Endothelial cell of umbilical vein (primary cell): ENCODE results near the gene ELMO1. TPM values are rescaled to one million over a fixed set of nuclear protein-coding genes. Genes with fewer than 3 reads are reported as not detected.
A peak's percentile ranks its signal among the peaks of the same experiment; 100 is the strongest.

Experiments used
- BruUV-seq: library from RNA; stranded (reverse); fragments of 400-500 nt; replicated peaks from 2 replicates; lab custom pipeline; 2021; lab: Mats Ljungman, UMichigan
- CTCF ChIA-PET: fragments of 300-600, 350-600 bp; sonication (Branson Sonifier 250); formaldehyde crosslinking; loops from one replicate; lab custom pipeline; 2021; ENCODE audit warnings: antibody characterized with exemption, inconsistent platforms; lab: Charles Lee
- POLR2A ChIA-PET: fragments of 300-600, 350-600 bp; sonication (Branson Sonifier 250); formaldehyde crosslinking; loops from one replicate; lab custom pipeline; 2021; ENCODE audit warnings: antibody characterized with exemption, inconsistent platforms; lab: Charles Lee
- DNase-seq: peaks from one replicate; pipeline ENCODE4 v3.0.0-alpha.2; 2011; ENCODE audit warnings: low read depth, low spot score
- FAIRE-seq: peaks from 2 replicates; lab custom pipeline; 2011; peaks lifted over from hg19 to GRCh38; lab: Jason Lieb, UNC
- H2AFZ ChIP-seq: 2 replicates; pipeline ENCODE4 v1.6.0; 2012; ENCODE audit warnings: low read depth, low read length, control low read depth, inconsistent platforms
- H3K27ac ChIP-seq: 2 replicates; pipeline ENCODE4 v1.5.1; 2011; ENCODE audit warnings: low read depth, mild to moderate bottlenecking, control low read depth, low read length, moderate library complexity; ENCODE audit not compliant: insufficient read depth
- H3K27me3 ChIP-seq, 2 experiments: 2 replicates each; pipeline versions ENCODE4 v1.6.0 to v1.6.1; 2011; ENCODE audit warnings: low read length in 2 of 2, mixed read lengths in 1 of 2; ENCODE audit not compliant: control insufficient read depth in 2 of 2, insufficient read depth in 2 of 2
- H3K36me3 ChIP-seq, 2 experiments: 2 replicates in 1 of 2; 3 replicates in 1 of 2; pipeline ENCODE4 v1.5.1; 2011; ENCODE audit warnings: low read length in 2 of 2, mild to moderate bottlenecking in 1 of 2, moderate library complexity in 1 of 2; ENCODE audit not compliant: control insufficient read depth in 2 of 2, insufficient read depth in 2 of 2; ENCODE audit errors: extremely low read depth in 1 of 2
- H3K4me1 ChIP-seq: 3 replicates; pipeline ENCODE4 v1.5.1; 2011; ENCODE audit warnings: mild to moderate bottlenecking, low read length; ENCODE audit not compliant: control insufficient read depth, insufficient read depth; ENCODE audit errors: extremely low read depth
- H3K4me2 ChIP-seq: 2 replicates; pipeline ENCODE4 v1.6.1; 2011; ENCODE audit warnings: low read length, control low read depth, mixed read lengths; ENCODE audit not compliant: insufficient read depth
- H3K4me3 ChIP-seq, 3 experiments: fragments of 200-600 bp in 1 of 3; sonication (generic), shearing (Covaris generic) in 1 of 3; replicated peaks in 1 of 3; 2 replicates each; pipeline ENCODE4 v1.5.1; 2011 to 2016; ENCODE audit warnings: control low read depth in 3 of 3, low read length in 3 of 3, mild to moderate bottlenecking in 2 of 3, inconsistent platforms in 1 of 3, low read depth in 1 of 3, moderate library complexity in 1 of 3; ENCODE audit not compliant: insufficient read depth in 1 of 3
- H3K79me2 ChIP-seq: 2 replicates; pipeline ENCODE4 v1.6.0; 2012; ENCODE audit warnings: low read length, inconsistent platforms; ENCODE audit not compliant: control insufficient read depth, insufficient read depth
- H3K9ac ChIP-seq: replicated peaks from 2 replicates; pipeline ENCODE3; 2011; ENCODE audit warnings: low read length, control low read depth; ENCODE audit not compliant: insufficient read depth; ENCODE audit errors: extremely low read depth
- H3K9me1 ChIP-seq: replicated peaks from 3 replicates; pipeline ENCODE4 v1.6.0; 2011; ENCODE audit warnings: mild to moderate bottlenecking, low read length; ENCODE audit not compliant: control insufficient read depth, insufficient read depth; ENCODE audit errors: extremely low read depth
- H3K9me3 ChIP-seq: replicated peaks from 2 replicates; pipeline ENCODE4 v1.5.1; 2012; ENCODE audit warnings: low read length, inconsistent platforms; ENCODE audit not compliant: control insufficient read depth, insufficient read depth
- H4K20me1 ChIP-seq: replicated peaks from 2 replicates; pipeline ENCODE3; 2011; ENCODE audit warnings: mild to moderate bottlenecking, low read length; ENCODE audit not compliant: control insufficient read depth, insufficient read depth; ENCODE audit errors: extremely low read depth
- EZH2 ChIP-seq: IDR thresholded peaks from 2 replicates; pipeline ENCODE4 v1.6.1; 2012; ENCODE audit warnings: borderline replicate concordance, low read depth, mild to moderate bottlenecking, moderate library complexity, low read length, inconsistent platforms; ENCODE audit not compliant: severe bottlenecking
- FOS ChIP-seq: IDR thresholded peaks from 2 replicates; pipeline ENCODE4 v1.6.1; 2011; ENCODE audit warnings: mild to moderate bottlenecking, low read length, moderate library complexity, borderline replicate concordance; ENCODE audit not compliant: insufficient read depth
- GATA2 ChIP-seq: IDR thresholded peaks from 2 replicates; pipeline ENCODE4 v1.7.0; 2011; ENCODE audit warnings: low read depth, mild to moderate bottlenecking, moderate library complexity, mixed read lengths, low read length; ENCODE audit not compliant: insufficient read length, insufficient read depth
- JUN ChIP-seq: IDR thresholded peaks from 2 replicates; pipeline ENCODE4 v1.6.1; 2011; ENCODE audit warnings: borderline replicate concordance, low read depth; ENCODE audit not compliant: insufficient read length, insufficient read depth
- MYC ChIP-seq: IDR thresholded peaks from one replicate; pipeline ENCODE4 v1.6.1; 2011; ENCODE audit warnings: mild to moderate bottlenecking, low read depth, low read length
- POLR2A ChIP-seq: IDR thresholded peaks from 2 replicates; pipeline ENCODE4 v1.6.1; 2012; ENCODE audit warnings: low read depth, mild to moderate bottlenecking, control low read depth, low read length
- POLR2AphosphoS5 ChIP-seq: IDR thresholded peaks from 2 replicates; pipeline ENCODE4 v1.6.1; 2012; ENCODE audit warnings: low read depth, mild to moderate bottlenecking, control low read depth, low read length, moderate library complexity; ENCODE audit not compliant: insufficient read depth
- dilution Hi-C: fragments of 300-500 bp; cut with MboI; formaldehyde crosslinking; loops from one replicate; pipeline ENCODE4 v1.15.0; 2019; ENCODE audit warnings: low sequenced_read_pairs; ENCODE audit not compliant: extremely low pct_ligation_motif_present
- intact Hi-C: fragments of 100-400 bp; cut with micrococcal nuclease; formaldehyde crosslinking; loops from one replicate; pipeline ENCODE4 v1.10.0; 2022
- polyA plus RNA-seq, 4 experiments: library from polyadenylated mRNA; depleted of rRNA in 3 of 4; stranded (reverse) in 3 of 4; unstranded in 1 of 4; fragments of >200 nt; gene quantifications; 2 replicates each; pipeline versions ENCODE4 v1.2.1 to v1.2.3, GENCODE V29; 2011 to 2012; ENCODE audit warnings: missing spikeins in 1 of 4
- total RNA-seq: library from RNA; stranded (reverse); gene quantifications from 2 replicates; pipeline ENCODE4 v1.2.3, GENCODE V29; 2021
- TF ChIP-seq, protein P1 (sequence below), 2 donors: IDR thresholded peaks; 1 replicate in 1 of 2; 2 replicates in 1 of 2; pipeline ENCODE4 v1.5.1; 2011; ENCODE audit warnings: low read length in 2 of 2, mild to moderate bottlenecking in 2 of 2, moderate library complexity in 2 of 2, control low read depth in 1 of 2, inconsistent platforms in 1 of 2, low read depth in 1 of 2; ENCODE audit not compliant: insufficient read depth in 1 of 2; ENCODE audit errors: extremely low read depth in 1 of 2
- TF ChIP-seq, protein P2 (sequence below): IDR thresholded peaks from 2 replicates; pipeline ENCODE4 v1.6.1; 2011; ENCODE audit not compliant: insufficient read depth, insufficient read length

Gene ELMO1
- total and polyA plus RNA-seq, 2 donors (not counting 3 experiments of a cell fraction or from before 2014, with no cell fraction given), result 17.0 to 30.6 TPM

DNA sequence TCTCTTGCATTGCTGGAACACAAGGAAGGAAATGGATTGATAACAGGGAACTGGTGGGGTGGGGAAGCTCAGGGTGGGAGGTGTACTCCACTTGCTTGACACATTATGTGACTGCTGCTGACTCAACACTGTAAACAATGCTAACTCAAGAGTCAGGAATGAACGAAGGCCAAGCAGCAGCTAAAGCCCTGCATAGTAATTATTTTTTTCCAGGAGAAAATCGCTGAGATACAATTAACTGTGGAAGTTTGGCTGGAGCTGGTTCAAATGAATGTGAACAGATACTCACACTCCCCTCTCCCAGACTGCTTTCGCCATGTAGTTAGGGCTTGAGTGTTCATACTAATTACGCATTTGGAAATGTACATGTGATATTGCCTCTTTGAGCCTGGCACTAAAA lies 553.5 kb downstream of the ELMO1 start:
- Histone ChIP-seq H3K4me1 (no peaks in the 10 kb centered on the region), H3K4me3 (no peak overlapping the region), H3K4me2 (no peak overlapping the region), H3K36me3 (peaks cover 0 to 5% of the 10 kb centered on the region in 2 experiments), H2AFZ (no peak overlapping the region), H3K79me2 (no peaks in the 10 kb centered on the region), H3K27ac (no peak overlapping the region), H3K27me3 (no peaks in the 10 kb centered on the region), H3K9me3 (no peaks in the 10 kb centered on the region), H4K20me1 (no peaks in the 10 kb centered on the region), H3K9ac (no peak overlapping the region), H3K9me1 (no peaks in the 10 kb centered on the region)
- dilution Hi-C loops (no loop called here), intact Hi-C loops (no loop called here)
- CTCF ChIA-PET, result no interaction called here
- TF ChIP-seq FOS (peak; percentile 56), POLR2A (no peak), JUN (no peak), MYC (no peak)
- TF ChIP-seq, protein P1, sequence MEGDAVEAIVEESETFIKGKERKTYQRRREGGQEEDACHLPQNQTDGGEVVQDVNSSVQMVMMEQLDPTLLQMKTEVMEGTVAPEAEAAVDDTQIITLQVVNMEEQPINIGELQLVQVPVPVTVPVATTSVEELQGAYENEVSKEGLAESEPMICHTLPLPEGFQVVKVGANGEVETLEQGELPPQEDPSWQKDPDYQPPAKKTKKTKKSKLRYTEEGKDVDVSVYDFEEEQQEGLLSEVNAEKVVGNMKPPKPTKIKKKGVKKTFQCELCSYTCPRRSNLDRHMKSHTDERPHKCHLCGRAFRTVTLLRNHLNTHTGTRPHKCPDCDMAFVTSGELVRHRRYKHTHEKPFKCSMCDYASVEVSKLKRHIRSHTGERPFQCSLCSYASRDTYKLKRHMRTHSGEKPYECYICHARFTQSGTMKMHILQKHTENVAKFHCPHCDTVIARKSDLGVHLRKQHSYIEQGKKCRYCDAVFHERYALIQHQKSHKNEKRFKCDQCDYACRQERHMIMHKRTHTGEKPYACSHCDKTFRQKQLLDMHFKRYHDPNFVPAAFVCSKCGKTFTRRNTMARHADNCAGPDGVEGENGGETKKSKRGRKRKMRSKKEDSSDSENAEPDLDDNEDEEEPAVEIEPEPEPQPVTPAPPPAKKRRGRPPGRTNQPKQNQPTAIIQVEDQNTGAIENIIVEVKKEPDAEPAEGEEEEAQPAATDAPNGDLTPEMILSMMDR (IDR thresholded peaks at IDR 0.05; ENCODE audit: extremely low read depth in 1 of 2, insufficient read depth in 1 of 2, low read depth in 1 of 2, low read length in 2 of 2), result no peak
- TF ChIP-seq, protein P2, sequence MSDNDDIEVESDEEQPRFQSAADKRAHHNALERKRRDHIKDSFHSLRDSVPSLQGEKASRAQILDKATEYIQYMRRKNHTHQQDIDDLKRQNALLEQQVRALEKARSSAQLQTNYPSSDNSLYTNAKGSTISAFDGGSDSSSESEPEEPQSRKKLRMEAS, result no peak
- FAIRE-seq (no peak), DNase-seq (peak; percentile 12)
- no TSS peak for BruUV-seq
- POLR2A ChIA-PET, result no interaction called here

- Histone ChIP-seq H3K9ac (no peak overlapping the region), H3K9me1 (no peaks in the 10 kb centered on the region), H2AFZ (no peak overlapping the region), H3K4me1 (no peaks in the 10 kb centered on the region), H3K27me3 (no peaks in the 10 kb centered on the region), H3K36me3 (peaks cover 0 to 5% of the 10 kb centered on the region in 2 experiments), H4K20me1 (no peaks in the 10 kb centered on the region), H3K4me2 (no peak overlapping the region), H3K27ac (no peak overlapping the region), H3K4me3 (no peak overlapping the region), H3K79me2 (no peaks in the 10 kb centered on the region), H3K9me3 (no peaks in the 10 kb centered on the region)
- BruUV-seq, result no TSS peak
- intact Hi-C loops (no loop called here), dilution Hi-C loops (no loop called here)
- ChIA-PET CTCF (no interaction called here), POLR2A (no interaction called here)
- TF ChIP-seq FOS (no peak), GATA2 (no peak), POLR2A (no peak), POLR2AphosphoS5 (no peak), JUN (no peak), EZH2 (no peak), MYC (no peak)
- TF ChIP-seq, protein P2, result no peak
- TF ChIP-seq, protein P1 (IDR thresholded peaks at IDR 0.05; ENCODE audit: extremely low read depth in 1 of 2, insufficient read depth in 1 of 2, low read depth in 1 of 2, low read length in 2 of 2), result no peak
- no peak for DNase-seq
- no peak for FAIRE-seq
Observed at GRCh38 chr7:36894190-36894589, 554.5 kb downstream of the ELMO1 start.
